HEK293 (cell line): ENCODE data around the gene PTMA.
A peak's percentile ranks its signal among the peaks of the same experiment; 100 is the strongest.

Experiments
- AEBP2 ChIP-seq: fragments of 450-650 bp; formaldehyde crosslinking; IDR thresholded peaks from 2 replicates; pipeline ENCODE4 v1.5.1; 2016; ENCODE audit warnings: missing biosample characterization, missing genetic modification characterization, borderline replicate concordance
- CTCF ChIP-seq: fragments of 450-650 bp; formaldehyde crosslinking; IDR thresholded peaks from 2 replicates; pipeline ENCODE4 v1.5.1; 2016; ENCODE audit warnings: missing biosample characterization, missing genetic modification characterization
- GLIS2 ChIP-seq: fragments of 450-650 bp; formaldehyde crosslinking; IDR thresholded peaks from 2 replicates; pipeline ENCODE4 v1.5.1; 2016; ENCODE audit warnings: missing biosample characterization, missing genetic modification characterization
- IKZF3 ChIP-seq: fragments of 450-650 bp; IDR thresholded peaks from 2 replicates; pipeline ENCODE4 v1.5.0; 2018; ENCODE audit warnings: missing biosample characterization, mild to moderate bottlenecking, missing genetic modification characterization, moderate library complexity
- REPIN1 ChIP-seq: fragments of 450-650 bp; formaldehyde crosslinking; IDR thresholded peaks from 2 replicates; pipeline ENCODE4 v1.5.1; 2017; ENCODE audit warnings: missing biosample characterization, missing genetic modification characterization, low read depth
- SETDB1 ChIP-seq: IDR thresholded peaks from one replicate; pipeline ENCODE4 v1.6.1; 2017; ENCODE audit warnings: mild to moderate bottlenecking, low read length, moderate library complexity, mixed read lengths; ENCODE audit not compliant: insufficient read length
- SP3 ChIP-seq: fragments of 450-650 bp; formaldehyde crosslinking; IDR thresholded peaks from 2 replicates; pipeline ENCODE4 v1.5.1; 2016; ENCODE audit warnings: missing biosample characterization, missing genetic modification characterization
- ZBTB26 ChIP-seq: fragments of 450-650 bp; formaldehyde crosslinking; optimal IDR thresholded peaks from 2 replicates; pipeline ENCODE3; 2016; ENCODE audit warnings: missing biosample characterization, mild to moderate bottlenecking, missing genetic modification characterization
- ZBTB44 ChIP-seq: fragments of 450-650 bp; IDR thresholded peaks from 2 replicates; pipeline ENCODE4 v1.5.1; 2018; ENCODE audit warnings: missing biosample characterization, mild to moderate bottlenecking, missing genetic modification characterization
- ZFP3 ChIP-seq: fragments of 450-650 bp; formaldehyde crosslinking; IDR thresholded peaks from 2 replicates; pipeline ENCODE4 v1.5.1; 2016; ENCODE audit warnings: low read depth, missing biosample characterization, missing genetic modification characterization
- ZFP37 ChIP-seq: fragments of 450-650 bp; formaldehyde crosslinking; IDR thresholded peaks from 2 replicates; pipeline ENCODE4 v1.5.1; 2016; ENCODE audit warnings: missing biosample characterization, missing genetic modification characterization
- ZNF2 ChIP-seq: fragments of 450-650 bp; formaldehyde crosslinking; IDR thresholded peaks from 2 replicates; pipeline ENCODE4 v1.5.1; 2016; ENCODE audit warnings: missing biosample characterization, missing genetic modification characterization
- ZNF280D ChIP-seq: fragments of 450-650 bp; formaldehyde crosslinking; IDR thresholded peaks from 2 replicates; pipeline ENCODE4 v1.5.1; 2016; ENCODE audit warnings: missing biosample characterization, missing genetic modification characterization
- ZNF302 ChIP-seq: fragments of 450-650 bp; formaldehyde crosslinking; IDR thresholded peaks from 2 replicates; pipeline ENCODE4 v1.5.1; 2016; ENCODE audit warnings: missing biosample characterization, missing genetic modification characterization, low read depth
- ZNF311 ChIP-seq: fragments of 450-650 bp; formaldehyde crosslinking; IDR thresholded peaks from 2 replicates; pipeline ENCODE4 v1.5.1; 2017; ENCODE audit warnings: missing biosample characterization, missing genetic modification characterization, borderline replicate concordance
- ZNF426 ChIP-seq: fragments of 450-650 bp; formaldehyde crosslinking; IDR thresholded peaks from 2 replicates; pipeline ENCODE4 v1.5.1; 2017; ENCODE audit warnings: missing biosample characterization, missing genetic modification characterization, mild to moderate bottlenecking, inconsistent platforms, moderate library complexity
- ZNF433 ChIP-seq: fragments of 450-650 bp; formaldehyde crosslinking; IDR thresholded peaks from 2 replicates; pipeline ENCODE4 v1.5.1; 2016; ENCODE audit warnings: missing biosample characterization, missing genetic modification characterization, low read depth
- ZNF514 ChIP-seq: fragments of 450-650 bp; formaldehyde crosslinking; IDR thresholded peaks from 2 replicates; pipeline ENCODE4 v1.5.1; 2016; ENCODE audit warnings: missing biosample characterization, missing genetic modification characterization
- ZNF560 ChIP-seq: fragments of 450-650 bp; formaldehyde crosslinking; IDR thresholded peaks from 2 replicates; pipeline ENCODE4 v1.5.1; 2017; ENCODE audit warnings: missing biosample characterization, missing genetic modification characterization, borderline replicate concordance
- ZNF610 ChIP-seq: fragments of 450-650 bp; formaldehyde crosslinking; IDR thresholded peaks from 2 replicates; pipeline ENCODE4 v1.5.1; 2016; ENCODE audit warnings: missing biosample characterization, missing genetic modification characterization, borderline replicate concordance
- ZNF664 ChIP-seq: fragments of 450-650 bp; formaldehyde crosslinking; IDR thresholded peaks from 2 replicates; pipeline ENCODE4 v1.5.1; 2016; ENCODE audit warnings: missing biosample characterization, missing genetic modification characterization
- ZNF677 ChIP-seq: fragments of 450-650 bp; IDR thresholded peaks from 2 replicates; pipeline ENCODE4 v1.5.0; 2018; ENCODE audit warnings: missing biosample characterization, mild to moderate bottlenecking, missing genetic modification characterization, moderate library complexity
- TF ChIP-seq, protein P1 (sequence below): fragments of 450-650 bp; formaldehyde crosslinking; IDR thresholded peaks from 2 replicates; pipeline ENCODE4 v1.5.1; 2017; ENCODE audit warnings: missing biosample characterization, missing genetic modification characterization
- TF ChIP-seq, protein P2 (sequence below): fragments of 450-650 bp; formaldehyde crosslinking; conservative IDR thresholded peaks from 2 replicates; pipeline ENCODE4 v1.5.1; 2016; ENCODE audit warnings: low read depth, missing biosample characterization, missing genetic modification characterization

PTMA gene

DNA sequence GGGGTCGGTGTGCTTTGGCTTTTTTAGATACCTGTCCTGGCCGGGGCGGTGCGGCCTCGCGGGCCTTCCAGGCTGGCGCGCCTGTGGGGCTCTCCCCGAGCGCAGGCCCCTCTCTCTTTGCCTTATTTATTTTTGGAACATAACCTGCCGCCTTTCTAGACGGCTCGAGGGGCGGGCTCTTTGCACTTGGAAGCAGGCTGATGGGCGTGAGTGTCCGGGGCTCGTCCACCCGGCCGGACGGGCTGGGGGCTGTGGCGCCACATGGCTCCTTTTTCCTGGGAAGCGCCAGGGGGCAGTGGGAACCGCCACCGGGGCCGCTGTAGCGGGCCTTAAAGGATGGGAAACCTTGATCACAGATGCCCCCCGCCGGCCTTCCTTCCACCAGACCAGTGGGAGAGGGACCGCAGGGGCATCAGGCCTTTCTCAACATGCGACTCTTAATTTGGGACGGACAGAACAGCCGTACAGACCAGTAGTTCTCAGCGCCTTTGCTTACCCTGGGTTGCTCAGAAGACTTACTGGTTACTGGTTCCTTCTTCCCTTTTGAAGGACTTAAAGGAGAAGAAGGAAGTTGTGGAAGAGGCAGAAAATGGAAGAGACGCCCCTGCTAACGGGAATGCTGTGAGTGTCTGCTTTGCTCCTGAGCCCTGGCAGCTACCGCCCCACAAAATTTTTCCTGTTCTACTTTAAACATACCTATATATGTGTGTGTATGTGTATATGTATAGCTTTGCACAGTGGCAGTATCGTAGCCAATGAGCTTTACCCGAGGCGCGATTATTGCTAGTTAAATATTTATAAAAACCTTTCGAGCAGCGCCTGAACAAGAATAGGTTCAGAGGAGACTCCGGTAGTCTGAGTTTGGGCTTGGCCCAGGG is 2.7 kb downstream of the PTMA start (continued):
- TF ChIP-seq, protein P1, sequence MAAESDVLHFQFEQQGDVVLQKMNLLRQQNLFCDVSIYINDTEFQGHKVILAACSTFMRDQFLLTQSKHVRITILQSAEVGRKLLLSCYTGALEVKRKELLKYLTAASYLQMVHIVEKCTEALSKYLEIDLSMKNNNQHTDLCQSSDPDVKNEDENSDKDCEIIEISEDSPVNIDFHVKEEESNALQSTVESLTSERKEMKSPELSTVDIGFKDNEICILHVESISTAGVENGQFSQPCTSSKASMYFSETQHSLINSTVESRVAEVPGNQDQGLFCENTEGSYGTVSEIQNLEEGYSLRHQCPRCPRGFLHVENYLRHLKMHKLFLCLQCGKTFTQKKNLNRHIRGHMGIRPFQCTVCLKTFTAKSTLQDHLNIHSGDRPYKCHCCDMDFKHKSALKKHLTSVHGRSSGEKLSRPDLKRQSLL (tag by site-specific recombination), result no peak
- no peak for TF ChIP-seq IKZF3
- TF ChIP-seq ZNF2, result no peak
- TF ChIP-seq ZNF433 (tag by site-specific recombination), result no peak
- TF ChIP-seq ZBTB26 (tag by site-specific recombination), result peak; percentile 1
- TF ChIP-seq SETDB1, result no peak
- no peak for TF ChIP-seq ZNF677 (tag by site-specific recombination)
- no peak for TF ChIP-seq ZNF426 (tag by site-specific recombination)
- no peak for TF ChIP-seq ZNF311 (tag by site-specific recombination)
- TF ChIP-seq, protein P2, sequence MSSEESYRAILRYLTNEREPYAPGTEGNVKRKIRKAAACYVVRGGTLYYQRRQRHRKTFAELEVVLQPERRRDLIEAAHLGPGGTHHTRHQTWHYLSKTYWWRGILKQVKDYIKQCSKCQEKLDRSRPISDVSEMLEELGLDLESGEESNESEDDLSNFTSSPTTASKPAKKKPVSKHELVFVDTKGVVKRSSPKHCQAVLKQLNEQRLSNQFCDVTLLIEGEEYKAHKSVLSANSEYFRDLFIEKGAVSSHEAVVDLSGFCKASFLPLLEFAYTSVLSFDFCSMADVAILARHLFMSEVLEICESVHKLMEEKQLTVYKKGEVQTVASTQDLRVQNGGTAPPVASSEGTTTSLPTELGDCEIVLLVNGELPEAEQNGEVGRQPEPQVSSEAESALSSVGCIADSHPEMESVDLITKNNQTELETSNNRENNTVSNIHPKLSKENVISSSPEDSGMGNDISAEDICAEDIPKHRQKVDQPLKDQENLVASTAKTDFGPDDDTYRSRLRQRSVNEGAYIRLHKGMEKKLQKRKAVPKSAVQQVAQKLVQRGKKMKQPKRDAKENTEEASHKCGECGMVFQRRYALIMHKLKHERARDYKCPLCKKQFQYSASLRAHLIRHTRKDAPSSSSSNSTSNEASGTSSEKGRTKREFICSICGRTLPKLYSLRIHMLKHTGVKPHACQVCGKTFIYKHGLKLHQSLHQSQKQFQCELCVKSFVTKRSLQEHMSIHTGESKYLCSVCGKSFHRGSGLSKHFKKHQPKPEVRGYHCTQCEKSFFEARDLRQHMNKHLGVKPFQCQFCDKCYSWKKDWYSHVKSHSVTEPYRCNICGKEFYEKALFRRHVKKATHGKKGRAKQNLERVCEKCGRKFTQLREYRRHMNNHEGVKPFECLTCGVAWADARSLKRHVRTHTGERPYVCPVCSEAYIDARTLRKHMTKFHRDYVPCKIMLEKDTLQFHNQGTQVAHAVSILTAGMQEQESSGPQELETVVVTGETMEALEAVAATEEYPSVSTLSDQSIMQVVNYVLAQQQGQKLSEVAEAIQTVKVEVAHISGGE (tag by site-specific recombination), result 0 out of 2 replicates have a peak, but pooled peaks have one; percentile 11
- no peak for TF ChIP-seq ZNF514 (tag by site-specific recombination)
- no peak for TF ChIP-seq AEBP2 (tag by site-specific recombination)
- no peak for TF ChIP-seq ZNF664 (tag by site-specific recombination)
- peak; percentile 49; the same call in 1 of the 2 replicates for TF ChIP-seq CTCF (tag by site-specific recombination)
- TF ChIP-seq ZFP37 (tag by site-specific recombination), result 0 out of 2 replicates have a peak, but pooled peaks have one; percentile 24
- TF ChIP-seq GLIS2 (tag by site-specific recombination), result peak; percentile 54; the same call in 1 of the 2 replicates
- no peak for TF ChIP-seq SP3 (tag by site-specific recombination)
- TF ChIP-seq REPIN1 (tag by site-specific recombination), result no peak
- no peak for TF ChIP-seq ZNF610 (tag by site-specific recombination)
- no peak for TF ChIP-seq ZNF302 (tag by site-specific recombination)
- TF ChIP-seq ZNF280D (tag by site-specific recombination), result no peak
- no peak for TF ChIP-seq ZNF560
- TF ChIP-seq ZBTB44, result no peak
- TF ChIP-seq ZFP3 (tag by site-specific recombination), result no peak
